ENCODE data around the gene BMPR1A. TPM values are rescaled to one million over a fixed set of nuclear protein-coding genes. Genes with fewer than 3 reads are reported as not detected.

The BMPR1A gene
- total and polyA plus RNA-seq, 10 of the 15 experiments (the other 5 are each of a cell fraction or from before 2014, with no cell fraction given) = 2.3 to 22.7 (median 13.1) TPM

GRCh38 chr10:86785037-86785436 is 28.6 kb downstream of the BMPR1A start:
- 99% methylated on average over 4 of the region's 4 CpGs for WGBS (ENCODE audit: insufficient coverage, insufficient replicate concordance, low lambda C conversion rate, missing lambda C conversion rate)
- ATAC-seq (no peak), FAIRE-seq (no peak), DNase-seq (ENCODE audit: low read depth, low spot score) (no peak)
- ChIA-PET RAD21 (ENCODE audit: unreplicated experiment) (no interaction called here), SMC1A (ENCODE audit: uncharacterized antibody, unreplicated experiment) (no interaction called here), CTCF (interaction anchor here (1.4 kb wide), 1 partner anchor 14 kb away, joined by 3 read pairs; no protein-coding TSS in a partner anchor), POLR2A (interaction anchor here (0.6 kb wide), 1 partner anchor 45 kb away, joined by 4 read pairs; no protein-coding TSS in a partner anchor)
- Histone ChIP-seq H3K27me3 (replicated peaks in 1 of 2; ENCODE audit: control insufficient read depth in 2 of 2, insufficient read depth in 2 of 2, low read length in 1 of 2) (no peaks in the 10 kb centered on the region), H4K20me1 (ENCODE audit: control insufficient read depth, insufficient read depth) (no peaks in the 10 kb centered on the region), H3K9me3 (replicated peaks; ENCODE audit: control insufficient read depth, insufficient read depth, low read length) (peaks cover 8% of the 10 kb centered on the region), H3K4me3 (no peak overlapping the region), H3K4me2 (ENCODE audit: control insufficient read depth, insufficient read depth) (no peak overlapping the region), H3K4me1 (ENCODE audit: control insufficient read depth, insufficient read depth, low read length) (peaks cover 33% of the 10 kb centered on the region), H3K36me3 (ENCODE audit: control insufficient read depth in 2 of 2, insufficient read depth in 2 of 2, low read length in 1 of 2) (no peaks in the 10 kb centered on the region), H2AFZ (ENCODE audit: control insufficient read depth, low read depth, low read length) (no peak overlapping the region), H3K79me2 (ENCODE audit: control insufficient read depth, insufficient read depth, low read length) (peaks cover 55% of the 10 kb centered on the region), H3K9ac (ENCODE audit: control insufficient read depth, insufficient read depth, low read length) (no peak overlapping the region), H3K27ac (ENCODE audit: control insufficient read depth, insufficient read depth) (no peak overlapping the region)
- in situ Hi-C loops (cut with MboI) (no loop called here), intact Hi-C loops (cut with micrococcal nuclease; ENCODE audit: unreplicated experiment) (no loop called here)
- TF ChIP-seq BHLHE40 (IDR thresholded peaks at IDR 0.05; ENCODE audit: borderline replicate concordance in 1 of 2, low read depth in 2 of 2, low read length in 1 of 2) (no peak), MTA3 (IDR thresholded peaks at IDR 0.05; ENCODE audit: borderline replicate concordance, low read length) (no peak), POLR2A (IDR thresholded peaks at IDR 0.05; ENCODE audit: low read depth, low read length) (no peak), BMI1 (IDR thresholded peaks at IDR 0.05; ENCODE audit: borderline replicate concordance) (no peak), DPF2 (IDR thresholded peaks at IDR 0.05) (no peak), IRF4 (IDR thresholded peaks at IDR 0.05; ENCODE audit: low read depth, low read length) (no peak), SMARCA5 (IDR thresholded peaks at IDR 0.05) (no peak), JUNB (IDR thresholded peaks at IDR 0.05) (no peak), MXI1 (IDR thresholded peaks at IDR 0.05; ENCODE audit: low read depth, low read length) (no peak), YBX1 (IDR thresholded peaks at IDR 0.05) (no peak), POLR2AphosphoS5 (IDR thresholded peaks at IDR 0.05; ENCODE audit: low read length) (no peak), SREBF1 (IDR thresholded peaks at IDR 0.05; ENCODE audit: low read length) (no peak), TBL1XR1 (IDR thresholded peaks at IDR 0.05; ENCODE audit: low read depth, low read length) (no peak), ZBTB40 (IDR thresholded peaks at IDR 0.05; ENCODE audit: borderline replicate concordance) (no peak), STAT1 (conservative IDR thresholded peaks at IDR 0.05) (no peak), HDGF (IDR thresholded peaks at IDR 0.05) (no peak), EED (IDR thresholded peaks at IDR 0.05; ENCODE audit: low read depth) (no peak), PBX3 (IDR thresholded peaks at IDR 0.05; ENCODE audit: insufficient replicate concordance, low read depth, low read length) (no peak)
- TF ChIP-seq, protein P1, sequence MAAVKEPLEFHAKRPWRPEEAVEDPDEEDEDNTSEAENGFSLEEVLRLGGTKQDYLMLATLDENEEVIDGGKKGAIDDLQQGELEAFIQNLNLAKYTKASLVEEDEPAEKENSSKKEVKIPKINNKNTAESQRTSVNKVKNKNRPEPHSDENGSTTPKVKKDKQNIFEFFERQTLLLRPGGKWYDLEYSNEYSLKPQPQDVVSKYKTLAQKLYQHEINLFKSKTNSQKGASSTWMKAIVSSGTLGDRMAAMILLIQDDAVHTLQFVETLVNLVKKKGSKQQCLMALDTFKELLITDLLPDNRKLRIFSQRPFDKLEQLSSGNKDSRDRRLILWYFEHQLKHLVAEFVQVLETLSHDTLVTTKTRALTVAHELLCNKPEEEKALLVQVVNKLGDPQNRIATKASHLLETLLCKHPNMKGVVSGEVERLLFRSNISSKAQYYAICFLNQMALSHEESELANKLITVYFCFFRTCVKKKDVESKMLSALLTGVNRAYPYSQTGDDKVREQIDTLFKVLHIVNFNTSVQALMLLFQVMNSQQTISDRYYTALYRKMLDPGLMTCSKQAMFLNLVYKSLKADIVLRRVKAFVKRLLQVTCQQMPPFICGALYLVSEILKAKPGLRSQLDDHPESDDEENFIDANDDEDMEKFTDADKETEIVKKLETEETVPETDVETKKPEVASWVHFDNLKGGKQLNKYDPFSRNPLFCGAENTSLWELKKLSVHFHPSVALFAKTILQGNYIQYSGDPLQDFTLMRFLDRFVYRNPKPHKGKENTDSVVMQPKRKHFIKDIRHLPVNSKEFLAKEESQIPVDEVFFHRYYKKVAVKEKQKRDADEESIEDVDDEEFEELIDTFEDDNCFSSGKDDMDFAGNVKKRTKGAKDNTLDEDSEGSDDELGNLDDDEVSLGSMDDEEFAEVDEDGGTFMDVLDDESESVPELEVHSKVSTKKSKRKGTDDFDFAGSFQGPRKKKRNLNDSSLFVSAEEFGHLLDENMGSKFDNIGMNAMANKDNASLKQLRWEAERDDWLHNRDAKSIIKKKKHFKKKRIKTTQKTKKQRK (IDR thresholded peaks at IDR 0.05; ENCODE audit: low read depth, low read length) = no peak
- no TSS peak for BruUV-seq (replicated peaks)

Measured in GM12878 (cell line).